GM12878 (cell line): Measurements from ENCODE around the gene MMD. TPM values are rescaled to one million over a fixed set of nuclear protein-coding genes. Genes with fewer than 3 reads are reported as not detected.

Experiments
- ATAC-seq: fragments of 200-7000 bp; cut with Tn5 transposase; 3 replicates; pipeline ENCODE4 v1.9.1; 2020; ENCODE audit warnings: mild to moderate bottlenecking, moderate library complexity
- BruUV-seq: library from RNA; stranded (reverse); fragments of 400-500 nt; replicated peaks from 2 replicates; lab custom pipeline; 2021; lab: Mats Ljungman, UMichigan
- CTCF ChIA-PET: fragments of 300-600 bp; sonication (Branson Sonifier 250); formaldehyde crosslinking; extraction: SDS; loops from one replicate; lab custom pipeline; 2021; ENCODE audit warnings: inconsistent platforms; lab: Yijun Ruan, JAX
- POLR2A ChIA-PET: fragments of 350-600 bp; formaldehyde crosslinking; extraction: SDS; loops from one replicate; lab custom pipeline; 2021; ENCODE audit warnings: inconsistent platforms; lab: Charles Lee
- RAD21 ChIA-PET: fragments of 300-600 bp; sonication (Branson Sonifier 250); formaldehyde crosslinking; loops from one replicate; lab custom pipeline; 2023; ENCODE audit warnings: antibody characterized with exemption; ENCODE audit not compliant: unreplicated experiment; lab: Charles Lee
- SMC1A ChIA-PET: fragments of 300-600 bp; sonication (Branson Sonifier 250); formaldehyde crosslinking; loops from one replicate; lab custom pipeline; 2023; ENCODE audit not compliant: unreplicated experiment, uncharacterized antibody; lab: Charles Lee
- DNase-seq: peaks from one replicate; pipeline ENCODE4 v3.0.0-alpha.2; 2011; ENCODE audit warnings: low read depth, low spot score
- FAIRE-seq: peaks from 3 replicates; lab custom pipeline; 2011; peaks lifted over from hg19 to GRCh38; lab: Jason Lieb, UNC
- H2AFZ ChIP-seq: 2 replicates; pipeline ENCODE4 v1.6.0; 2011; ENCODE audit warnings: low read depth, low read length, control low read depth; ENCODE audit not compliant: control insufficient read depth
- H3K27ac ChIP-seq: 2 replicates; pipeline ENCODE4 v1.5.1; 2011; ENCODE audit warnings: control low read depth; ENCODE audit not compliant: control insufficient read depth, insufficient read depth
- H3K27me3 ChIP-seq, 2 experiments: replicated peaks in 1 of 2; 2 replicates each; pipeline versions ENCODE4 v1.6.0 to v1.6.1; 2011; ENCODE audit warnings: low read length in 1 of 2; ENCODE audit not compliant: control insufficient read depth in 2 of 2, insufficient read depth in 2 of 2
- H3K36me3 ChIP-seq, 2 experiments: 2 replicates each; pipeline ENCODE4 v1.5.1; 2011; ENCODE audit warnings: low read length in 1 of 2; ENCODE audit not compliant: control insufficient read depth in 2 of 2, insufficient read depth in 2 of 2
- H3K4me1 ChIP-seq: 2 replicates; pipeline ENCODE4 v1.6.1; 2011; ENCODE audit warnings: mild to moderate bottlenecking, low read length, moderate library complexity, mixed read lengths; ENCODE audit not compliant: control insufficient read depth, insufficient read depth
- H3K4me2 ChIP-seq: 2 replicates; pipeline ENCODE4 v1.6.0; 2011; ENCODE audit warnings: control low read depth; ENCODE audit not compliant: control insufficient read depth, insufficient read depth
- H3K4me3 ChIP-seq: fragments of 200-600 bp; sonication (generic); 2 replicates; pipeline ENCODE4 v1.5.1; 2016
- H3K79me2 ChIP-seq: 2 replicates; pipeline ENCODE4 v1.6.0; 2011; ENCODE audit warnings: low read length; ENCODE audit not compliant: control insufficient read depth, insufficient read depth
- H3K9ac ChIP-seq: 2 replicates; pipeline ENCODE4 v1.8.0; 2011; ENCODE audit warnings: low read length, control low read depth, mixed read lengths; ENCODE audit not compliant: control insufficient read depth, insufficient read depth
- H3K9me3 ChIP-seq: replicated peaks from 3 replicates; pipeline ENCODE4 v1.5.1; 2011; ENCODE audit warnings: mild to moderate bottlenecking, low read length; ENCODE audit not compliant: control insufficient read depth, insufficient read depth
- H4K20me1 ChIP-seq: 2 replicates; pipeline ENCODE4 v1.6.0; 2011; ENCODE audit not compliant: control insufficient read depth, insufficient read depth
- CEBPB ChIP-seq, 2 experiments: fragments of 150-350 bp in 1 of 2; IDR thresholded peaks; 2 replicates each; pipeline ENCODE4 v1.6.1; 2012 to 2014; ENCODE audit warnings: low read depth in 2 of 2, low read length in 2 of 2, borderline replicate concordance in 1 of 2, inconsistent platforms in 1 of 2
- RUNX3 ChIP-seq: IDR thresholded peaks from 2 replicates; pipeline ENCODE4 v1.6.1; 2012; ENCODE audit warnings: low read length, inconsistent platforms
- TARDBP ChIP-seq: IDR thresholded peaks from 2 replicates; pipeline ENCODE4 v1.6.1; 2016; ENCODE audit warnings: borderline replicate concordance
- WGBS: methylation state at CpG from one replicate; pipeline ENCODE4 v1.1.6; 2016; ENCODE audit warnings: low lambda C conversion rate; ENCODE audit not compliant: insufficient replicate concordance, insufficient coverage; ENCODE audit errors: missing lambda C conversion rate; 5-methylcytosine and 5-hydroxymethylcytosine counted together
- in situ Hi-C: fragments of 300-500 bp; cut with MboI; formaldehyde crosslinking; loops from 9 replicates; pipeline ENCODE4 v1.14.3; 2018; ENCODE audit warnings: mixed read lengths
- intact Hi-C: fragments of 100-400 bp; cut with micrococcal nuclease; formaldehyde crosslinking; loops from one replicate; pipeline ENCODE4 v1.14.2; 2022; ENCODE audit not compliant: unreplicated experiment
- polyA plus RNA-seq, 11 experiments: library from polyadenylated mRNA; depleted of rRNA in 4 of 11; unstranded in 6 of 11; stranded (reverse) in 5 of 11; fragments of >200 nt; fragmentation: Nextera tagmentation in 4 of 11; fragmentation: Illumina TruSeq in 1 of 11; extraction: Ambion mirVana in 4 of 11; extraction: Trizol in 1 of 11; gene quantifications; 1 replicate in 1 of 11; 2 replicates in 10 of 11; pipeline versions ENCODE4 v1.2.1 to v1.2.3, GENCODE V29; 2011 to 2016; ENCODE audit warnings: inconsistent platforms in 2 of 11, missing spikeins in 2 of 11, low read depth in 1 of 11
- total RNA-seq, 4 experiments: library from RNA; depleted of rRNA in 3 of 4; stranded (reverse); fragments of >200 nt in 3 of 4; fragmentation: Illumina TruSeq in 1 of 4; extraction: Trizol in 1 of 4; gene quantifications; 2 replicates each; pipeline versions ENCODE4 v1.2.1 to v1.2.3, GENCODE V29; 2013 to 2021
- TF ChIP-seq, protein P1 (sequence below): IDR thresholded peaks from 2 replicates; pipeline ENCODE4 v1.6.1; 2012; ENCODE audit warnings: low read depth, low read length, improper control_type of control experiment
- TF ChIP-seq, protein P2 (sequence below): IDR thresholded peaks from 2 replicates; pipeline ENCODE4 v1.6.1; 2011; ENCODE audit warnings: low read depth, mild to moderate bottlenecking, low read length, moderate library complexity, borderline replicate concordance; ENCODE audit errors: extremely low read depth
- TF ChIP-seq, protein P3 (sequence below): fragments of 450-650 bp; IDR thresholded peaks from 2 replicates; pipeline ENCODE4 v1.6.1; 2017; ENCODE audit warnings: mild to moderate bottlenecking
- TF ChIP-seq, protein P4 (sequence below): IDR thresholded peaks from 2 replicates; pipeline ENCODE4 v1.6.1; 2012; ENCODE audit warnings: low read length, inconsistent platforms
- TF ChIP-seq, protein P5 (sequence below): fragments of 450-650 bp; formaldehyde crosslinking; IDR thresholded peaks from 2 replicates; pipeline ENCODE4 v1.5.0; 2022; ENCODE audit warnings: mild to moderate bottlenecking, missing genetic modification characterization
- TF ChIP-seq, protein P6 (sequence below): fragments of 450-650 bp; IDR thresholded peaks from 2 replicates; pipeline ENCODE4 v1.6.1; 2017; ENCODE audit warnings: borderline replicate concordance
- TF ChIP-seq, protein P7 (sequence below): IDR thresholded peaks from 2 replicates; pipeline ENCODE4 v1.6.1; 2012; ENCODE audit warnings: low read depth, low read length, improper control_type of control experiment

MMD gene
- total and polyA plus RNA-seq, 10 of the 15 experiments (the other 5 are each of a cell fraction or from before 2014, with no cell fraction given) = 8.0 to 46.7 (median 22.3) TPM

DNA sequence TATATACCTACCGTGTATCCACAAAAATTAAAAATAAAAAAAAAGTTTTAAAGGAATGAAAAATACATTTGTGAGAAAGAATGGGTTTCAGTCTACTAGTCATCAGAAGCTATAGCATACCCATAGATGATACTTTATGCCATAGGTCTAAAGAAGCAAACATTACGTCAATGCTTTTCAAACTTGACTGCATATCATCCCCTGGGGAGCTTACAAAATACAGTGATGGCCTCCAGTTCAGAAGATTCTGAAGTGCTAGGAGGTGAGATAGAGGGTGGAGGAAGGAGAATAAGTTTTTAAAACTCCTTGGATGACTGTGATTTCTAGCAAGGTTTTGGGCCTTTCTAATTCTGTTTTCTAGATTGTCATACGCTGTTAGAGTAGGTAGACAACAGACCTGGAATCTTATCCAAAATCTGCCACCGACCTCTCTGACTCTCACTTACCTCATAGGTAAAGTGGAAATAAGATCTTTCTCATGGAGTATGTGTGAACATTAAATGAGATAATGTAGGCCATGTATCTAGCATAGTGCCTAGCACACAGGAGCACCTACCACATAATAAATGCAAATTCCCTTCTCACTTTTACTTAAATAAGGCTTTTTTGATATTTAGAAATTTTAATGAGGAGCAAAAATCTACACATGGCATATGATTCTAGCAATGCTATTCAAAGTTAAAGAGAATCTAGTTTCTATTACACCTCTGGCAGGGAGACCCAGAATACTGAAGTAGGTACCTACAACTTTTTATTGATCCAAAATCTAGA is 12.4 kb downstream of the MMD start:
- no peak overlapping the region for H2AFZ ChIP-seq
- peaks cover 10 to 45% of the 10 kb centered on the region in 2 experiments for H3K36me3 ChIP-seq
- CTCF ChIA-PET = interaction anchor here (0.5 to 1.0 kb wide), 2 partner anchors 10 to 435 kb away, joined by 3 read pairs; no protein-coding TSS in a partner anchor
- no peak for DNase-seq
- peaks cover 8% of the 10 kb centered on the region for H3K79me2 ChIP-seq
- no peaks in the 10 kb centered on the region for H4K20me1 ChIP-seq
- H3K4me1 ChIP-seq = no peaks in the 10 kb centered on the region
- no peak overlapping the region for H3K4me2 ChIP-seq
- FAIRE-seq = no peak
- in situ Hi-C loops = no loop called here
- no peak overlapping the region for H3K9ac ChIP-seq
- POLR2A ChIA-PET = no interaction called here
- H3K9me3 ChIP-seq = no peaks in the 10 kb centered on the region
- intact Hi-C loops = no loop called here
- SMC1A ChIA-PET = interaction anchor here (0.7 to 1.5 kb wide), 4 partner anchors 9 to 105 kb away, joined by 3 to 4 read pairs (median 3); no protein-coding TSS in a partner anchor
- no peak for ATAC-seq
- 95% methylated on average over 4 of the region's 4 CpGs for WGBS
- no peaks in the 10 kb centered on the region for H3K27me3 ChIP-seq
- RAD21 ChIA-PET = interaction anchor here (1.1 to 1.3 kb wide), 2 partner anchors 8 to 10 kb away, joined by 3 read pairs; no protein-coding TSS in a partner anchor
- no peak overlapping the region for H3K4me3 ChIP-seq
- TF ChIP-seq TARDBP (no peak), RUNX3 (no peak), CEBPB (IDR thresholded peaks at IDR 0.05; ENCODE audit: borderline replicate concordance in 1 of 2, low read depth in 2 of 2, low read length in 2 of 2) (no peak)
- TF ChIP-seq, protein P1, sequence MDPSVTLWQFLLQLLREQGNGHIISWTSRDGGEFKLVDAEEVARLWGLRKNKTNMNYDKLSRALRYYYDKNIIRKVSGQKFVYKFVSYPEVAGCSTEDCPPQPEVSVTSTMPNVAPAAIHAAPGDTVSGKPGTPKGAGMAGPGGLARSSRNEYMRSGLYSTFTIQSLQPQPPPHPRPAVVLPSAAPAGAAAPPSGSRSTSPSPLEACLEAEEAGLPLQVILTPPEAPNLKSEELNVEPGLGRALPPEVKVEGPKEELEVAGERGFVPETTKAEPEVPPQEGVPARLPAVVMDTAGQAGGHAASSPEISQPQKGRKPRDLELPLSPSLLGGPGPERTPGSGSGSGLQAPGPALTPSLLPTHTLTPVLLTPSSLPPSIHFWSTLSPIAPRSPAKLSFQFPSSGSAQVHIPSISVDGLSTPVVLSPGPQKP = no peak
- TF ChIP-seq, protein P2, sequence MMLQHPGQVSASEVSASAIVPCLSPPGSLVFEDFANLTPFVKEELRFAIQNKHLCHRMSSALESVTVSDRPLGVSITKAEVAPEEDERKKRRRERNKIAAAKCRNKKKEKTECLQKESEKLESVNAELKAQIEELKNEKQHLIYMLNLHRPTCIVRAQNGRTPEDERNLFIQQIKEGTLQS = no peak
- TF ChIP-seq, protein P3, sequence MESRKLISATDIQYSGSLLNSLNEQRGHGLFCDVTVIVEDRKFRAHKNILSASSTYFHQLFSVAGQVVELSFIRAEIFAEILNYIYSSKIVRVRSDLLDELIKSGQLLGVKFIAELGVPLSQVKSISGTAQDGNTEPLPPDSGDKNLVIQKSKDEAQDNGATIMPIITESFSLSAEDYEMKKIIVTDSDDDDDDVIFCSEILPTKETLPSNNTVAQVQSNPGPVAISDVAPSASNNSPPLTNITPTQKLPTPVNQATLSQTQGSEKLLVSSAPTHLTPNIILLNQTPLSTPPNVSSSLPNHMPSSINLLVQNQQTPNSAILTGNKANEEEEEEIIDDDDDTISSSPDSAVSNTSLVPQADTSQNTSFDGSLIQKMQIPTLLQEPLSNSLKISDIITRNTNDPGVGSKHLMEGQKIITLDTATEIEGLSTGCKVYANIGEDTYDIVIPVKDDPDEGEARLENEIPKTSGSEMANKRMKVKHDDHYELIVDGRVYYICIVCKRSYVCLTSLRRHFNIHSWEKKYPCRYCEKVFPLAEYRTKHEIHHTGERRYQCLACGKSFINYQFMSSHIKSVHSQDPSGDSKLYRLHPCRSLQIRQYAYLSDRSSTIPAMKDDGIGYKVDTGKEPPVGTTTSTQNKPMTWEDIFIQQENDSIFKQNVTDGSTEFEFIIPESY = no peak
- TF ChIP-seq, protein P4, sequence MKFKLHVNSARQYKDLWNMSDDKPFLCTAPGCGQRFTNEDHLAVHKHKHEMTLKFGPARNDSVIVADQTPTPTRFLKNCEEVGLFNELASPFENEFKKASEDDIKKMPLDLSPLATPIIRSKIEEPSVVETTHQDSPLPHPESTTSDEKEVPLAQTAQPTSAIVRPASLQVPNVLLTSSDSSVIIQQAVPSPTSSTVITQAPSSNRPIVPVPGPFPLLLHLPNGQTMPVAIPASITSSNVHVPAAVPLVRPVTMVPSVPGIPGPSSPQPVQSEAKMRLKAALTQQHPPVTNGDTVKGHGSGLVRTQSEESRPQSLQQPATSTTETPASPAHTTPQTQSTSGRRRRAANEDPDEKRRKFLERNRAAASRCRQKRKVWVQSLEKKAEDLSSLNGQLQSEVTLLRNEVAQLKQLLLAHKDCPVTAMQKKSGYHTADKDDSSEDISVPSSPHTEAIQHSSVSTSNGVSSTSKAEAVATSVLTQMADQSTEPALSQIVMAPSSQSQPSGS = no peak
- TF ChIP-seq, protein P5, sequence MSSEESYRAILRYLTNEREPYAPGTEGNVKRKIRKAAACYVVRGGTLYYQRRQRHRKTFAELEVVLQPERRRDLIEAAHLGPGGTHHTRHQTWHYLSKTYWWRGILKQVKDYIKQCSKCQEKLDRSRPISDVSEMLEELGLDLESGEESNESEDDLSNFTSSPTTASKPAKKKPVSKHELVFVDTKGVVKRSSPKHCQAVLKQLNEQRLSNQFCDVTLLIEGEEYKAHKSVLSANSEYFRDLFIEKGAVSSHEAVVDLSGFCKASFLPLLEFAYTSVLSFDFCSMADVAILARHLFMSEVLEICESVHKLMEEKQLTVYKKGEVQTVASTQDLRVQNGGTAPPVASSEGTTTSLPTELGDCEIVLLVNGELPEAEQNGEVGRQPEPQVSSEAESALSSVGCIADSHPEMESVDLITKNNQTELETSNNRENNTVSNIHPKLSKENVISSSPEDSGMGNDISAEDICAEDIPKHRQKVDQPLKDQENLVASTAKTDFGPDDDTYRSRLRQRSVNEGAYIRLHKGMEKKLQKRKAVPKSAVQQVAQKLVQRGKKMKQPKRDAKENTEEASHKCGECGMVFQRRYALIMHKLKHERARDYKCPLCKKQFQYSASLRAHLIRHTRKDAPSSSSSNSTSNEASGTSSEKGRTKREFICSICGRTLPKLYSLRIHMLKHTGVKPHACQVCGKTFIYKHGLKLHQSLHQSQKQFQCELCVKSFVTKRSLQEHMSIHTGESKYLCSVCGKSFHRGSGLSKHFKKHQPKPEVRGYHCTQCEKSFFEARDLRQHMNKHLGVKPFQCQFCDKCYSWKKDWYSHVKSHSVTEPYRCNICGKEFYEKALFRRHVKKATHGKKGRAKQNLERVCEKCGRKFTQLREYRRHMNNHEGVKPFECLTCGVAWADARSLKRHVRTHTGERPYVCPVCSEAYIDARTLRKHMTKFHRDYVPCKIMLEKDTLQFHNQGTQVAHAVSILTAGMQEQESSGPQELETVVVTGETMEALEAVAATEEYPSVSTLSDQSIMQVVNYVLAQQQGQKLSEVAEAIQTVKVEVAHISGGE (CRISPR knock-in tag) = no peak
- TF ChIP-seq, protein P6, sequence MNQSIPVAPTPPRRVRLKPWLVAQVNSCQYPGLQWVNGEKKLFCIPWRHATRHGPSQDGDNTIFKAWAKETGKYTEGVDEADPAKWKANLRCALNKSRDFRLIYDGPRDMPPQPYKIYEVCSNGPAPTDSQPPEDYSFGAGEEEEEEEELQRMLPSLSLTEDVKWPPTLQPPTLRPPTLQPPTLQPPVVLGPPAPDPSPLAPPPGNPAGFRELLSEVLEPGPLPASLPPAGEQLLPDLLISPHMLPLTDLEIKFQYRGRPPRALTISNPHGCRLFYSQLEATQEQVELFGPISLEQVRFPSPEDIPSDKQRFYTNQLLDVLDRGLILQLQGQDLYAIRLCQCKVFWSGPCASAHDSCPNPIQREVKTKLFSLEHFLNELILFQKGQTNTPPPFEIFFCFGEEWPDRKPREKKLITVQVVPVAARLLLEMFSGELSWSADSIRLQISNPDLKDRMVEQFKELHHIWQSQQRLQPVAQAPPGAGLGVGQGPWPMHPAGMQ = no peak
- TF ChIP-seq, protein P7, sequence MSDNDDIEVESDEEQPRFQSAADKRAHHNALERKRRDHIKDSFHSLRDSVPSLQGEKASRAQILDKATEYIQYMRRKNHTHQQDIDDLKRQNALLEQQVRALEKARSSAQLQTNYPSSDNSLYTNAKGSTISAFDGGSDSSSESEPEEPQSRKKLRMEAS = no peak
- no TSS peak for BruUV-seq
- H3K27ac ChIP-seq = no peak overlapping the region
